ENCODE measurements around the gene ARIH1.

Gene ARIH1

GRCh38 chr15:72585025-72585424 is 110.9 kb downstream of the ARIH1 start:
- no peak overlapping the region for H2AK5ac ChIP-seq (ENCODE audit: low read length)
- H3K23ac ChIP-seq (ENCODE audit: low read length) = no peak overlapping the region
- peaks cover 2% of the 10 kb centered on the region for H3K36me3 ChIP-seq (ENCODE audit: control insufficient read depth, insufficient read depth, low read length)
- H2BK15ac ChIP-seq (replicated peaks; ENCODE audit: low read depth) = no peak overlapping the region
- WGBS (ENCODE audit: extremely low coverage, insufficient coverage, low lambda C conversion rate) = 100% methylated on average over 1 of the region's 2 CpGs
- H3K9ac ChIP-seq (ENCODE audit: low read length) = no peak overlapping the region
- no peak overlapping the region for H3K4me2 ChIP-seq (ENCODE audit: low read length)
- H3K4me1 ChIP-seq (ENCODE audit: control insufficient read depth, low read depth, low read length) = no peaks in the 10 kb centered on the region
- no peak overlapping the region for H3K4me3 ChIP-seq (ENCODE audit: low read length)
- no peak overlapping the region for H2BK120ac ChIP-seq (ENCODE audit: low read depth, low read length)
- H3K79me2 ChIP-seq (ENCODE audit: control insufficient read depth, insufficient read depth, low read length) = no peaks in the 10 kb centered on the region
- no peak overlapping the region for H4K5ac ChIP-seq (ENCODE audit: low read length)
- no peaks in the 10 kb centered on the region for H3K79me1 ChIP-seq (ENCODE audit: low read length)
- DNase-seq = no peak
- no peak overlapping the region for H3K56ac ChIP-seq (ENCODE audit: low read length)
- H3K27ac ChIP-seq (ENCODE audit: low read depth, low read length) = no peak overlapping the region
- H3K4ac ChIP-seq (ENCODE audit: low read depth, low read length) = no peak overlapping the region
- H2BK5ac ChIP-seq (ENCODE audit: low read length) = no peak overlapping the region
- H3K18ac ChIP-seq (ENCODE audit: low read length) = no peak overlapping the region
- H4K8ac ChIP-seq (ENCODE audit: low read depth, low read length) = no peak overlapping the region
- no peaks in the 10 kb centered on the region for H3K27me3 ChIP-seq (ENCODE audit: insufficient read depth, low read length, poor library complexity)

GRCh38 chr15:72585476-72586058 is 111.4 kb downstream of the ARIH1 start:
- no peak overlapping the region for H3K4me3 ChIP-seq (ENCODE audit: low read length)
- H3K56ac ChIP-seq (ENCODE audit: low read length) = no peak overlapping the region
- no peak overlapping the region for H2AK5ac ChIP-seq (ENCODE audit: low read length)
- no peaks in the 10 kb centered on the region for H3K27me3 ChIP-seq (ENCODE audit: insufficient read depth, low read length, poor library complexity)
- H3K79me2 ChIP-seq (ENCODE audit: control insufficient read depth, insufficient read depth, low read length) = no peaks in the 10 kb centered on the region
- no peak overlapping the region for H2BK5ac ChIP-seq (ENCODE audit: low read length)
- H3K23ac ChIP-seq (ENCODE audit: low read length) = no peak overlapping the region
- H2BK15ac ChIP-seq (replicated peaks; ENCODE audit: low read depth) = no peak overlapping the region
- DNase-seq = peak; percentile 62
- no peak overlapping the region for H4K5ac ChIP-seq (ENCODE audit: low read length)
- no peak overlapping the region for H3K27ac ChIP-seq (ENCODE audit: low read depth, low read length)
- no peak overlapping the region for H3K4me2 ChIP-seq (ENCODE audit: low read length)
- no CpG with 5 or more reads among the region's 1 CpG for WGBS (ENCODE audit: extremely low coverage, insufficient coverage, low lambda C conversion rate)
- no peaks in the 10 kb centered on the region for H3K79me1 ChIP-seq (ENCODE audit: low read length)
- H3K36me3 ChIP-seq (ENCODE audit: control insufficient read depth, insufficient read depth, low read length) = no peaks in the 10 kb centered on the region
- no peak overlapping the region for H2BK120ac ChIP-seq (ENCODE audit: low read depth, low read length)
- H3K18ac ChIP-seq (ENCODE audit: low read length) = no peak overlapping the region
- no peak overlapping the region for H3K9ac ChIP-seq (ENCODE audit: low read length)
- no peak overlapping the region for H3K4ac ChIP-seq (ENCODE audit: low read depth, low read length)
- no peak overlapping the region for H4K8ac ChIP-seq (ENCODE audit: low read depth, low read length)
- no peaks in the 10 kb centered on the region for H3K4me1 ChIP-seq (ENCODE audit: control insufficient read depth, low read depth, low read length)

GRCh38 chr15:72588096-72588495 is 114.0 kb downstream of the ARIH1 start:
- WGBS (ENCODE audit: extremely low coverage, insufficient coverage, low lambda C conversion rate) = no CpG with 5 or more reads among the region's 3 CpGs
- H2BK15ac ChIP-seq (replicated peaks; ENCODE audit: low read depth) = no peak overlapping the region
- DNase-seq = no peak
- no peaks in the 10 kb centered on the region for H3K79me1 ChIP-seq (ENCODE audit: low read length)
- H3K56ac ChIP-seq (ENCODE audit: low read length) = no peak overlapping the region
- H3K79me2 ChIP-seq (ENCODE audit: control insufficient read depth, insufficient read depth, low read length) = no peaks in the 10 kb centered on the region
- no peaks in the 10 kb centered on the region for H3K27me3 ChIP-seq (ENCODE audit: insufficient read depth, low read length, poor library complexity)
- H2BK120ac ChIP-seq (ENCODE audit: low read depth, low read length) = no peak overlapping the region
- H2AK5ac ChIP-seq (ENCODE audit: low read length) = no peak overlapping the region
- no peak overlapping the region for H3K4ac ChIP-seq (ENCODE audit: low read depth, low read length)
- H3K36me3 ChIP-seq (ENCODE audit: control insufficient read depth, insufficient read depth, low read length) = no peaks in the 10 kb centered on the region
- no peak overlapping the region for H3K23ac ChIP-seq (ENCODE audit: low read length)
- no peak overlapping the region for H3K27ac ChIP-seq (ENCODE audit: low read depth, low read length)
- no peak overlapping the region for H3K9ac ChIP-seq (ENCODE audit: low read length)
- no peak overlapping the region for H4K8ac ChIP-seq (ENCODE audit: low read depth, low read length)
- H4K5ac ChIP-seq (ENCODE audit: low read length) = no peak overlapping the region
- H2BK5ac ChIP-seq (ENCODE audit: low read length) = no peak overlapping the region
- no peak overlapping the region for H3K4me2 ChIP-seq (ENCODE audit: low read length)
- H3K4me3 ChIP-seq (ENCODE audit: low read length) = no peak overlapping the region
- H3K18ac ChIP-seq (ENCODE audit: low read length) = no peak overlapping the region
- H3K4me1 ChIP-seq (ENCODE audit: control insufficient read depth, low read depth, low read length) = no peaks in the 10 kb centered on the region

GRCh38 chr15:72590427-72590826 is 116.3 kb downstream of the ARIH1 start:
- DNase-seq = no peak
- Histone ChIP-seq H3K9ac (ENCODE audit: low read length) (no peak overlapping the region), H3K79me2 (ENCODE audit: control insufficient read depth, insufficient read depth, low read length) (no peaks in the 10 kb centered on the region), H3K27ac (ENCODE audit: low read depth, low read length) (no peak overlapping the region), H3K4ac (ENCODE audit: low read depth, low read length) (no peak overlapping the region), H3K56ac (ENCODE audit: low read length) (no peak overlapping the region), H4K8ac (ENCODE audit: low read depth, low read length) (no peak overlapping the region), H3K4me1 (ENCODE audit: control insufficient read depth, low read depth, low read length) (no peaks in the 10 kb centered on the region), H2AK5ac (ENCODE audit: low read length) (no peak overlapping the region), H2BK5ac (ENCODE audit: low read length) (no peak overlapping the region), H3K79me1 (ENCODE audit: low read length) (no peaks in the 10 kb centered on the region), H2BK15ac (replicated peaks; ENCODE audit: low read depth) (no peak overlapping the region), H3K18ac (ENCODE audit: low read length) (no peak overlapping the region), H3K4me2 (ENCODE audit: low read length) (no peak overlapping the region), H2BK120ac (ENCODE audit: low read depth, low read length) (no peak overlapping the region), H3K4me3 (ENCODE audit: low read length) (no peak overlapping the region), H4K5ac (ENCODE audit: low read length) (no peak overlapping the region), H3K27me3 (ENCODE audit: insufficient read depth, low read length, poor library complexity) (no peaks in the 10 kb centered on the region), H3K23ac (ENCODE audit: low read length) (no peak overlapping the region), H3K36me3 (ENCODE audit: control insufficient read depth, insufficient read depth, low read length) (no peaks in the 10 kb centered on the region)
- no CpG with 5 or more reads among the region's 1 CpG for WGBS (ENCODE audit: extremely low coverage, insufficient coverage, low lambda C conversion rate)

- Histone ChIP-seq H2BK5ac (ENCODE audit: low read length) (no peak overlapping the region), H3K27me3 (ENCODE audit: insufficient read depth, low read length, poor library complexity) (no peaks in the 10 kb centered on the region), H3K36me3 (ENCODE audit: control insufficient read depth, insufficient read depth, low read length) (no peaks in the 10 kb centered on the region), H3K4ac (ENCODE audit: low read depth, low read length) (no peak overlapping the region), H4K5ac (ENCODE audit: low read length) (no peak overlapping the region), H3K79me2 (ENCODE audit: control insufficient read depth, insufficient read depth, low read length) (no peaks in the 10 kb centered on the region), H3K4me3 (ENCODE audit: low read length) (no peak overlapping the region), H3K18ac (ENCODE audit: low read length) (no peak overlapping the region), H3K56ac (ENCODE audit: low read length) (no peak overlapping the region), H3K4me1 (ENCODE audit: control insufficient read depth, low read depth, low read length) (no peaks in the 10 kb centered on the region), H3K27ac (ENCODE audit: low read depth, low read length) (no peak overlapping the region), H3K9ac (ENCODE audit: low read length) (no peak overlapping the region), H3K4me2 (ENCODE audit: low read length) (no peak overlapping the region), H2BK15ac (replicated peaks; ENCODE audit: low read depth) (no peak overlapping the region), H2AK5ac (ENCODE audit: low read length) (no peak overlapping the region), H4K8ac (ENCODE audit: low read depth, low read length) (no peak overlapping the region), H2BK120ac (ENCODE audit: low read depth, low read length) (no peak overlapping the region), H3K79me1 (ENCODE audit: low read length) (no peaks in the 10 kb centered on the region), H3K23ac (ENCODE audit: low read length) (no peak overlapping the region)
- WGBS (ENCODE audit: extremely low coverage, insufficient coverage, low lambda C conversion rate) = no CpG with 5 or more reads among the region's 1 CpG
- no peak for DNase-seq
These were observed 117.2 kb downstream of the ARIH1 start for GRCh38 chr15:72591361-72591760.

GRCh38 chr15:72592097-72592496 is 118.0 kb downstream of the ARIH1 start:
- H3K9ac ChIP-seq (ENCODE audit: low read length) = no peak overlapping the region
- no peak overlapping the region for H4K8ac ChIP-seq (ENCODE audit: low read depth, low read length)
- DNase-seq = no peak
- H2AK5ac ChIP-seq (ENCODE audit: low read length) = no peak overlapping the region
- H3K23ac ChIP-seq (ENCODE audit: low read length) = no peak overlapping the region
- H2BK5ac ChIP-seq (ENCODE audit: low read length) = no peak overlapping the region
- H3K79me1 ChIP-seq (ENCODE audit: low read length) = no peaks in the 10 kb centered on the region
- H3K18ac ChIP-seq (ENCODE audit: low read length) = no peak overlapping the region
- no peak overlapping the region for H3K4me3 ChIP-seq (ENCODE audit: low read length)
- H2BK120ac ChIP-seq (ENCODE audit: low read depth, low read length) = no peak overlapping the region
- no peaks in the 10 kb centered on the region for H3K36me3 ChIP-seq (ENCODE audit: control insufficient read depth, insufficient read depth, low read length)
- no CpG with 5 or more reads among the region's 2 CpGs for WGBS (ENCODE audit: extremely low coverage, insufficient coverage, low lambda C conversion rate)
- H3K27me3 ChIP-seq (ENCODE audit: insufficient read depth, low read length, poor library complexity) = no peaks in the 10 kb centered on the region
- no peak overlapping the region for H4K5ac ChIP-seq (ENCODE audit: low read length)
- no peak overlapping the region for H3K4ac ChIP-seq (ENCODE audit: low read depth, low read length)
- H3K79me2 ChIP-seq (ENCODE audit: control insufficient read depth, insufficient read depth, low read length) = no peaks in the 10 kb centered on the region
- no peak overlapping the region for H3K56ac ChIP-seq (ENCODE audit: low read length)
- H3K4me1 ChIP-seq (ENCODE audit: control insufficient read depth, low read depth, low read length) = no peaks in the 10 kb centered on the region
- H3K4me2 ChIP-seq (ENCODE audit: low read length) = no peak overlapping the region
- no peak overlapping the region for H2BK15ac ChIP-seq (replicated peaks; ENCODE audit: low read depth)
- H3K27ac ChIP-seq (ENCODE audit: low read depth, low read length) = no peak overlapping the region
